GM21381 (cell line): Measurements from ENCODE around the gene C12orf75.
A peak's percentile ranks its signal among the peaks of the same experiment; 100 is the strongest.

Experiments
- ATAC-seq: cut with Tn5 transposase; IDR thresholded peaks from one replicate; pipeline ENCODE4 v1.9.1; 2021; ENCODE audit warnings: mild to moderate bottlenecking, moderate library complexity; ENCODE audit not compliant: unreplicated experiment

The C12orf75 gene

DNA sequence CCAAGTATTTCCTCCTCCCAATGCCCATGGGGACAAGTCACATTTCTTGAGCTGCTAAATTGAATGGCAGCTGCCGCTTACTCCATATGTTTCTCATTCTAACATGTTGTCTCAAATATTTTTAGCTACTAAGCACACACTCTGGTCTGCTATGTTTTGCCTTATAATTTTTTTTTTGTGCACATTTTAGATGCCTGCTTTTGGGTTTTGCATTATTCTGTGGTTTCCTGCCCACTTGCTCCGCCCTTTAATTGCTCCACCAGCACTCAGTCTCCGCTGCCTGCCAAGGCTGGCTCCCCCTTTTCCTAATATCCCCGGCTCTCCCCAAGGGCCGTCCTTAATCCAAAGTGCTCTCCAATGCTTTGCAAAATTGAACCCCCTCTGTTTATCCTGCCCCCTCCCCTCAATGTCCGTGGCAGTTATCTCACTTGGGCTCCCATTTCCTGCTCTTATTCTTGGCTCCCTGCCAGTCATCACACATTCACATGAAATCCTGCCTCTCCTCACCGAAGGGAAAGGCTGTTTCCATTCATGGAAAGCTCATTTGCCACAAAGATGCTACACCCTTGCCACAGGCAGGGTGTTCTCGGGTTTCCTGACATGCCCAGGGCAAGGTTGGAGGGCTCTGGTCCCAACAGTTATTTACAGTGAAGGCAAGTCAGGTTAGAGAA lies 79.4 kb downstream of the C12orf75 start:
- ATAC-seq: no peak

DNA sequence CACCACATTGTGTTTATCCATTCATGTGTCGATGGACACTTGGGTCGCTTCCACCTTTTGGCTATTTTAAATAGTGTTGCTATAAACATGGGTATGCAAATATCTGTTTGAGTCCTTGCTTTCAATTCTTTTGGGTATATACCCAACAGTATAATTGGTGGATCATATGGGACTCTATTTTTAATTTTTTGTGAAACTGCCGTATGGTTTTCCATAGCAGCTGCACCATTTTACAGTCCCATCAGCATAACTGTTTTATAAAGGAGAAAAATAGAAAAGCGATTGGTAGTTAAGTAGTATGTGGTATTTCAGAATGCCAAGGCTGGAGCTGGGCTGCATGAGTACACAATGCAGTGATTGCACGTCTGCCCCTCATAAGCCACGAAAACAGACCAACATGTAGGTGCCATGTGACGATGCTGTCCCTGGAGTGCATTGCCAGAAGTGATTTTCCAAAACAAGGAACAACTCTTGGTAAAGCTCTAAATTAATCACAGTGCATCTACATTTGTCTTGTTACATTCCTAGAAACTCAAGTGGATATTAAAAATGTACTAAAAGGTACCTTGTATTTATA lies 83.5 kb downstream of the C12orf75 start:
- ATAC-seq: no peak

DNA sequence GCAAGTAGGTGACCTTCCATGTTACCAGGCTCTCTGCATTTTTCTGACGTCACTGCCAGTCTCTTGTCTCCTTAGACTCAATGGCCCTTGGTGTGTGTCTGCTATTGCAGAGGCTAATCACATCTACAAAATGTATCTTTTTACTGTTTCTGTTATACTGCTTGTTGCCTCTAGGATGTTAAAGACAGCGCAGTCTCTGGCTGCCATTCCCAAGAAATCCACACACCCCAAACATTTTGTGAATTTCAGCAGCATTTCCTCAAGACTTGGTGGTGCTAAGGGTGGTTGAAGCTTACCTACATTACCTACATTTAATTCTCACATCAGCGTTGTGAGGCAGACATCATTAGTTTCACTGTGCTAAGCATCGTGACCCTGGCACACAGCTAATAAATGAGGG lies 87.2 kb downstream of the C12orf75 start:
- ATAC-seq: no peak

DNA sequence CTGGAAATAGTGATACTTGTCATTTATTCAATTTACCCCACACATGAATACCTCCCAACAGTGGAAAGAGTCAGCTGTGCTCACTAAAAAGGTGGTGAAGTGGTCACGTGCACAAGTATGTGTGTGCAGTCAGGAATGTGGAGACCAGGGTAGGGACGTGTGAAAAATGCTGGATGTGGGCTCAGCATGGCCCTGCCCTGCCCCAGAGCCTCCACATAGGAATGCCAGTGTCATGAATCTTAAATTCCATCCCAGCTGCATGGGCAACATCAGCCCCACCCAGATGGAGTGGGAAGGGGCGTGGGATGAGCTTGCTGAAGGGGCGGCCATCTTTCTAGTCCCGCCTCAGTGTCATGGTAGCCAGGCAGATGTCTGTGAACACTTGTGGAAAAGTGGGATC lies 87.7 kb downstream of the C12orf75 start:
- ATAC-seq: no peak

DNA sequence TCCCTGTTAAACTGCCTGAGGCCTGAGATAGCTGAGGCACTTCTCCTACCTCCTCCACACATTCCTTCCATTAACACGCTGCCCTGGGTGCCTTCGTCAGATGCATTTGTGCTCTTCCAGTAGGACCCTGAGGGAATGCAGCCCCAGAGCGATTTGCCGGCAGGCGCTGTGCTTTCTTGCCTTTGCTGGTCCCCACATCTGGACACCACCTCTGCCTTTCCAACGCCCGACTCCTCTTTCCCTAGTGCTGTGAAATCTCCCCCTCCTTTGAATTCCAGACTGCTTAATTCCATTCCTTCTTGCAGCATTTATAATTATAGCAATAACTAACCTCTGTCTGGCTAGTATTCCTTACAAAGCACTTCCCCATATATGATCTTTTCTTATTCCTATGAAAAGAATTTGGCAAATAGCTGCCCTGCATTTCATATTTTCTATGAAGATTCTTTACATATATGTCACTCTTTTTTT lies 88.4 kb downstream of the C12orf75 start:
- ATAC-seq: no peak

DNA sequence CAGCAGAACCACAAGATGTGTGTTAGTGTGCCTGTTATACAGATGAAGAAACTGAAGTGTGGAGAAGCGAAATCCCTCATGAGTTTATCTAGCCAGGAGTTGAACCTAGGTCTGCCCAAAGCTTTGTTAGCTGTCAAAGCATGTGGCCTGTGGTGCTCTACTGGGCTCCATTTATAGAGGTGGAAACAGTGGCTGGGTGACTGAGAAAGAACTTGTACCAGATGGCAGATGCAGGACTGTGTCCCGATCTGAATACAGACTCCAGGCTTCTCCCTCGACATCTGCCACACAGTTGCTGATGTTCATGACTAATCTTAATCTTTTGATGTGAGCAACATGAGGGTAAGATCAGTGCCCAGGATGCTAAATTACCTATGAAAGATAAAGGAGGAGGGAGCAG lies 89.1 kb downstream of the C12orf75 start:
- no peak for ATAC-seq

DNA sequence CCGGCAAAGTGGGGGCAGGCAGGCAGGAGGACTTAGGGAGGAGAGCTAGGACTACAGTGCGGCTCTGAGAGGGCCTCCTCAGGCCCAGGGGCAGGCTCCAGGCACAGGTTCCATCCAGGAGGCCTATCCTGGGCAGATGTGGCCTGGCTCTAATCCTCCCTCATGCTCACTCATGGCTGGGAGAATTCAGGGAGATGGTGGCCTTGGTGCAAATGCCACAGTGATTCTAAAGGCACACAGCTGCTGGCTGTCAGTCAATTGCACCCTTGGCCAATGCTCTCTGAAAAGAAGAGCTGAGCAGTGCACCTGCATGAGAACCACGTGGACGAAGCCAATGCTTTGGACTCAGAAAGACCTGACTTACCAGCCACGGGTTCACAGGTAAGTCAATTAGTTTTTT lies 89.6 kb downstream of the C12orf75 start:
- ATAC-seq: no peak

DNA sequence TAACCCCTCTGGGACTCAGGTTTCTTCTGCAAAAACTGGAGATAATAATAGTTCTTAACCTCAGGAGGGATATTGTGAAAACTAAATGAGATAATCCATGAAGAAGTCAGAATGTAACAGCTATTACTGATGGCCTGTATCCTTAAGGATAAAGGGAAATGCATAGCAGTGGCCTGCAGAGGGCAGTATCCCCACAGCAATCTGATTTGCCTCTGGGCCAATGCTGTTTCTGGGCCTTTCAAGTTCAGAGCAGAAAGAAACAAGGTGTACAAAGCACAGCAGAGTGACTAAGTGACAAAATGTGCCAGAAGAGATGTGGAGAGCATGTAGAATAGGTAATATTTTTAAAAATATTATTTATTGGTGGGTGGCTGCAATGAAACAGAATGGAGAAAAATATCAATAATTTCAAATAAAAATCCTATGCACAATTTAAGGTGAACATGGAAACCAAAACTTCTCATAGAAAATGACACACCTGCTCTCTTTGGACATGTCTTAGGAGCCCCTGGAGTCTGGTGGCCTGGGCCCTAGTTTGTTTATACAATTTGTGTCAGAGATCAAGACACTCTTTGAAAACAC lies 90.3 kb downstream of the C12orf75 start:
- peak; percentile 64 for ATAC-seq
